Fibroblast of peridontal ligament (primary cell): ENCODE measurements around the gene CDH15.
"Not testable (repeated sequence)": the region's sequence is repeated elsewhere in the genome, so short reads cannot be mapped to it uniquely, and the experiment has no call there.

Experiments
- DNase-seq: peaks from one replicate; pipeline ENCODE4 v3.0.0-alpha.2; 2010; ENCODE audit errors: extremely low read depth

CDH15 gene

DNA sequence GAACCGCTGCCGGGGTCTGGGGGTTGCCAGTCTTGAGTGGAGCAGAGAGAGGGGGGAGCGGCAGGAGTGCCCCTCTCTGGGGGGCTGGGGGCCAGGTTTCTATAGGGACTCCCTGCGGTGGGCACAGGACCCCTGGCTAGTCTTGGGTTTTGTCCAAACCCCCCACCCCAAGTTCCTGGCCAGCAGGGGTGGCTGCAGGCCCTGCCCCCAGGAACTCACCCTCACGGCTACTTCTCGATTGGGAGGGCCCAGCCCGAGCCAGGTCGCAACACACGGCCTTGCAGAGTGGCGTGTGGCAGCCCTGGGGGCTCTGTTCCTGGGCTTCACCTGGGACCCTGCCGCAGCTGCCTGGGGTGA lies 601 bp downstream of the CDH15 start:
- DNase-seq = no peak

DNA sequence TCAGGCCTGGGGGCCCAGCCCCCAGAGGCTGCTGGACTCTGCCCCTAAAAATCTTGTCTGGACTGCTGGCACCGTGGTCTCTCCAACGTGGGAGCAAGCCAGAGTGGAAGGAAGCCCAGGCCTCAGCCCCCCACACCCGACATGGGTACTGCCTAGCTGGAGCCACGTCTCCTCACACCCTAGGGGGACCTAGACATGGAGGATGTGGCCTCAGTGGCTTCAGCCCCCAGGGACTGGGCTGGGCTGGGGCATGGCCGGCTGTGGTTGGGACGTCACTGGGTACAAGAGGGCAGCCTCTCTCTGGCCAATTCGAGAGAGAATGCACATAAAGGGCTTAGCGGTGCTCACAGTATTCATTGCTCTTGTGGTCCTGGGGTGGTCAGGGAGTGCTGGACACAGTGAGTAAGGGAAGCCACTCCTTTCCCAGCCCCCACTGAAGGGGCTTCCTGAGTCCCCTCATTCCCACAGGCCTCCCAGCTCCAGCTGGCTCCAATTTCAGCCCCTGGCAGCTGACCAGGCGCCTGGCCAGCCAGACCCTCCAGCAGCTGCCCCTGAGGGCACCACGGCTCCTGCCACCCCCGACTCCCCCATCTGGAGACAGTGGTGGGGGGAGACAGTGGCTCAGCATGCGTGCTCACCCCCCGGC lies 1.1 kb downstream of the CDH15 start:
- DNase-seq = no peak

DNA sequence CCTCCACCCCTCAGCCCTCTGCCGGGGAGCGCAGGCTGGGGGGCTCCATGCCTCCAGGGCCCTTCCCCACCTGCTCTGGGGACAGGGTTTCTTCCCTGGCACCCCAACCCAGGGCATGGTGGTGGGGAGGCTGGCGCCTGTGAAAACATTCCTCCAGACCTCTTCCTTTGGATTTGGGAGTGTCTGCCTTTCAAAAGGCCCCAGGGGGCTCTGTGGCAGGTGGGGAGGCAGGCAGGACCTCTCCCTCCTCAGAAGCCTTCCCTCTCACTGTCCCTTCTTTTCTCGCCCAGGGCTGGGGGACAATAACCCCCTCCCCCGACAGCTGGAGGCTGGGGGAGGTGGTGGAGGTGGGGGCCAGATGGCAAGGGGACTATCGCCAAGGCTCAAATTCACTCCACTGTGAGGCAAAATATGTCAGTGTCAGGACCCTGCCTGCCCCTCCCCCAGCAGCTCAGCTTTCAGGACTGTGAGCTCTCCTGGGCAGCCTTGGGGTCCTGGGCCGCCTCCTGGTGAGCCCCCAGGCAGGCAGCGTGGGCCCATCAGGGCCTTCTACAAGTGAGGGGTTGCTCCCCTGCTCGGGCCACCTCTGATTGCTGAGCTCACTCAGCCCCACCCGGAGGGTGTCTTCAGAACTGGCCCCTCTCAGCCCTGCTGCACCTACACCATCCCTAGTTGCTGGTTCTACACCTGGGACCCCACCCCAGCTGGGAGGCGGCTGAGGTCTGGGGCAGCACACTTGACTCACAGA lies 1.8 kb downstream of the CDH15 start:
- DNase-seq = no peak

DNA sequence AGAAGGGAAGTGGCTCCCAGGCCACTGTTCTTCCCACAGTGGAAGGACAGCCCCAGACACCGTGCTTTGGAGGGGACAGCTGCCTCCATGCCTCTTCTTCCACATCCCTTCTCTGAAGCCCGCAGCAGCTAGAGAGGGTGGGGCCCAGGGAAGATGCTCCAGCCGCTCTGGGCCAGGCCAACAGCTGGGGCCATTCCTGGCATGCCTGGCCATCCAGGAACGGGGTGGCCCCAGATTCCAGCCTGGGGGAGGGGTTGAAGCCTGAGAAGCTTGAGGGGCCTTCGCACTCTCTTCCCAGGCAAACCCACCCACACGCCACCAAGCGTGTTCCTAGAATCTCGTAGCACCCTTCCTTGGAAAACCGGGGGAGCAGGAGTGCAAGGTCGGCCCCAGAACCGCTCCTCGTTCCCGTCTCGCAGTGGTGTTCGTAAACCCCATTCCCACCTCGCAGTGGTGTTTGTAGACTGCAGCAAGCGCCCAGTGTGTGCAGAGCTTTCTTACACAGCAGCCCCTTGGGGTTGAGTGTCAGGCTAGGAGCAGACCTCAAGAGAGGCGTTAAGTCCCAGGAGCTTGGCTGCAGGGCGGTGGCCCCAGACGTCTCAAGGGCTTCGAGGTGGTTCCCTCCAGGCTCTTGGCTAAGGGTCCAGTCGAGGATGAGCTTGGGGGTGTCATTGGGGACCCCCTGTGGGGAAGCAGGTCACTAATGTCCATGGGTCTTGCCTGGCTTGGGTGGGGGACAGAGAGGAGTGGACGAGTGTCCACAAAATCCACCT lies 2.7 kb downstream of the CDH15 start:
- DNase-seq = no peak

DNA sequence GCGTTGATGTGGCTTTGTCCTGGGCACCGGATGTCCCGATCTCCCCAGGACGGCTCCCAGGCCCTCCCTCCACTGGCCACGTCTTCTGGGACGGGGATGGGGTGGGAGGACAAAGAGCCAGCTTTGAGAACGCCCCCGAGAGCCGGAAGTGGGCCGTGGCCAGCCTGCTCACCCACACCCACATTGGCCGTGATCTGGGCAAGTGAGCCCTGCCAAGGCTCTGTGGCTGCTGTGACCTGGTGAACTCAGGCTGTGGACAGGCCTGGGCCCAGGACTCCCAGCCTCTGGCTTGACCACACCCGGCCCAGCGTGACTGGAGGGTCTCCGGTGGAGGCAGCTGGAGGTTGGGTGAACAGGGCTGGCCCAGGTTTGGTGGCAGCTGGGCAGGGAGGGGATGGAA lies 3.3 kb downstream of the CDH15 start:
- DNase-seq = peak; percentile 31

DNA sequence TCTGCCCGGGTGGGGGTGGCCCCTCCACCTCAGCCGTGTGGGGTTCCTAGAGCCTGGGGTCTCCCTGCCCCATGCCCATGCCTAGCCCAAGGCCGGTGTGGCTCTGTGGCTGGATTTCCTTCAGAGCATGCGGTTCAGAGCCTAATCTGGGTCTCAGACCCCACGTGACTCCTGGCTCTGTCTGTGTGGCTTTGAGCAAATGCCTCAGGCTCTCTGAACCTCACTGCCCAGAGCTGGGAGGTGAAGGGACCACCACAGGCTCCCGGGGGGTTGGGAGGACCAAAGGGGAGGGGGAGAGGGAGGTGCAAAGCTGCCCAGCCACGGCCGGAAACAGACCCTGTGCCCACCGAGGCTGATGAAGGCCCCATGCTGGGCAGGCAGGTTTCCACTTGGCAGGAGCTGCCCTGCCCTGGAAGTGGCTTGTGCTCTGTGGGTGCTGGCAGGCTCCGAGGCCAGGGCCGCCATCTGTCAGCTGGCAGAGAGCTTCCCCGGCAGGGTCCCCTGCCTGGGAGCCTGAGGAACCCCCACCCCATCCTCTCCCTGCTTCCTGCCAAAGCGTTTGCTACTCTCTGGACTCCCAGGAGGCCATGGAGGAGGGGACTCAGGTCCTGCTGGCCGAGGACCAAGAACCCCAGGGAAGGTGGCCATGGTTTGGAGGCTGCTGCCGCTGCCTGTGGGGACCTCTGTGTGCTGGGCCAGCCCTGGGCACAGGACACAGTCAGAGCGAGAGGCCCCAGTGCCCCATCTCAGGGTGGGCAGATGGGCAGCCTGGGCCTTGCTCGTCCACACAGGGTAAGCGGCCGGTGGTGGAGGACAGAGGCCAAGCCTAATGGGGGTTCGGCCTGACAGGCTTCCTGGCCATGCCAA lies 4.0 kb downstream of the CDH15 start:
- no peak for DNase-seq

DNA sequence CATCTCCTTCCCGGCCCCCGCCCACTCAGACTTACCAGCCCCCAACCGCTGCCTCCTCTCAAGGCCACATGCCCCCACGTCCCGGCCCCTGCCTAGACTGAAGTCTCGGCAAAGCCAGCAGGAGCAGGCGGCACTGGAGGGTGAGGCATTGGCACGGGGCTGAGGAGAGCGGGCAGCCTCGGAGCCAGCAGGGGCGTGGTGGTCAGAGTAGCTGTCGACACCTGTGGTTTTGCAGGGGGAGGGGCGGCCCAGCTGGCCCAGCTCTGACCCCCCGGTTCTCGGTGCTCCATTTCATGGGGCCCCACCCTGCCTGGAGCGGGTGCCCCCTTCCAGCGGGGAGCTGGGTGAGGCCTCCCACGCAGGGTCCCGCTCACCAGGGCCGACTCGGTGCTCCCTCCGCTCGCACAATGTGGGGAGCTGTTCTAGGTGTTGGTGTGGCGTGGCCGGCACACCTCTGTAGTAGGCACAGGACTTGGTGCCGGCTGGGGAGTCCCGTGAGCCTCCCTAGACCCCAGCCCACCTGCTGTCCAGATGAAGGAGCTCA lies 4.7 kb downstream of the CDH15 start:
- DNase-seq = no peak

DNA sequence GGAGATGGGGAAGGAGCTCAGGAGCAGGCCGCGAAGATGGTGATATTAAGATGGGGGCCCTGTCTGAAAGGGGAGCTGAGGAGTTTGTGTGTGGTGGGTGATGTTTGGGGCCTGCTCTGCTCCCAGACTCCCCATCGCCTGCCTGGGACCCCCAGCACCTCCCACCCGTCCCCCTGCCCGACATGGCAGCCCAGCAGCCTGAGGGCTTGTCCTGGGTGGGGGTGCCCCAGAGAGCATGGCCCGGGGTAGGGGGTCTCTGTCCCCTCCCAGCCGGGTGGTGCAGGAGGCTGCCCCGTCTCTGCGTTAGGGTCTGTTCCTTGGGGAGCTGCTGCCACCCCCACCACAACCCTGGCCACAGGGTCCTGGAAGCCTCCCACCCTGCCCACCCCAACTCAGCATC lies 5.2 kb downstream of the CDH15 start:
- no peak for DNase-seq

DNA sequence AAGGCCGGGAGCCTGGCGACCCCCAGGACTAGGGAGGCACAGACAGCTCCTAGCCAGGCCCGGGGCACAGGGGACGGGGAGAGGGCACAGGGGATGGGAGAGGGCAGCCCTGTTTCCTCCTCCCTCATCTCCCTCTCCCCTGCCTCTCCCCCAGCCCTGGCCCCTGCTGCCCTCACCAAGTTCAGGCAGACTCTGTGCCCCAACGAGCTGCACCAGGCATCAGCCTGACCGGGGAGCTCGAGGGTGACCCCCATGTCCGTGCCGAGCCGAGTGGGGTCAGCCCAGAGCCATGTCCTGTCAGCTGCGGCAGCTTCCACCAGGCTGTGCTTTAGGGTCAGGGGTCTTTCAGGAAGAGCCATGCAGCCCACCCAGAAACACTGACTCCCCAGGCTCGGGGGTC lies 6.0 kb downstream of the CDH15 start:
- DNase-seq = no peak

DNA sequence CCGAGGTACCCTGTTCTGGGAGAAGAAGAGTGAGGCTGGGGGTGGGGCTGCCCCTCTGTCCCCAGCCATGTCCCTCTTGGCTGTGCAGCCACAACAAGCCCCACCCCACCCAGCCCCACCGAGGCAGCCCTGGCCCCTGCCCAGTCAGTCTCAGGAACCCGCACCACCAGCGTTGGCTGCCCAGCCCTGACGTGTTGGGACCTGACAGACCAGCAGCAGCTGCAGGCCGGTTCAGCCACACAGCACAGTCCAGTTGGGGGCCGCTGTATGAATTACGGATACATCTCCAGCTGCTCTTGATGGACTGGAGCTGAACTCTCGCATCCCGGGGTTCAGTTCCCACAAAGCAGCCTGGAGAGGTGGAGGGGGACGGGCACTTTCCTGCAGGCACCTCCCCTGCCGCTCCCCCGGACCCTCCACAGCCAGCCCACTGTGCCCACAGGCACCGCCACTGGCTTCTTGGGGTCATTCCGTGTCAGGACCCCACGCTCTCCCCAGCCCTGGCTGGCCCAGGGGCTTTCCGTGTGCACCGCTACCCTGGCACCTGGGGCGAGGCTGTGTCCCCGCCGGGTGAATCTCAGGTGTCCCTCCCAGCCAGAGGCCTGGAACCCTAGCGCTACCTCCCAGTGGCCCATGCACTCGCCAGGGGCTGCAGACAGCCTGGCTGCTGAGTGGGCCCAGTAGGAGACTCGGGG lies 7.1 kb downstream of the CDH15 start:
- DNase-seq = no peak

DNA sequence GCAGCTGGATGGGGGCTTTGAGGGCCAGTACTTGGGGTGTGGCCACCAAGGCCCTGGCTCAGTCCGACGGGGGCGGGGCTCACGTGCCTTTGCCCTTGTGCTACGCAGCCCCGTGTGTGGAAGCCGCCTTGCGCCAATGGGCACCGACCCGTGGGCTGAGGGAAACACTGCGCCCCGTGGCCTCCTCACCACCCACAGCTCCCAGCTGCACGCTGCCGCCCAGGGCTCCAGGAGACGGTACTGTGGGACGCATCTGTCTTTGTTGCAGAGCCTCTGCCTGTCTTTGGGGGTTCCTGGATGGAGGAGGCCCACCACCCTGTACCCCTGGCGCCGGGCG lies 7.6 kb downstream of the CDH15 start:
- no peak for DNase-seq

DNA sequence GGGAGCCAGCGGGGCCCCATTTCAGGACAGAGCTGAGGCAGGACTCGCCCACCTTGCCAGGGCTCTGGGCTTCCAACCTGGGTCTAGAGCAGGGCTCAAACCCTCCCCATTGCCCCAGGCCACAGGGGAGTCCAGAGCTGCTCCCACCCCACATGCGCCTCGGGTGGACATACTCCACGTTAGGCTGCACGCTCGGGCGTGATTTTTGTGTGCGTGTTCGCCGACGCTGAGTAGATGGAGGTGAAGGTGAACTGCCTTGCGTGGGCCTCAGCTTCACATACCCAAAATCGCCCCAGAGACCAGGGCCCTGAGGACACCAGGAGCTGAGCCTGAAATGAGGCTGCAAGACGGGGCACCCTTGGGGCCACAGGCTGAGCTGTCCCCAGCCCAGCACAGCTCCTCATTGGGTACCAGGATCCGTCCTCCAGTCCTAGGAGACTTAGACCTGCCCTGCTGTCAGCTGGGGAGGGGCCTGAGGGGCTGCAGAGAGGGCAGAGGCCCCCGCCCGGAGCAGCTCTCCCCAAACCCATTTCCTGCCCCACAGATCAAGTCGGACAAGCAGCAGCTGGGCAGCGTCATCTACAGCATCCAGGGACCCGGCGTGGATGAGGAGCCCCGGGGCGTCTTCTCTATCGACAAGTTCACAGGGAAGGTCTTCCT lies 8.2 kb downstream of the CDH15 start:
- DNase-seq = no peak

DNA sequence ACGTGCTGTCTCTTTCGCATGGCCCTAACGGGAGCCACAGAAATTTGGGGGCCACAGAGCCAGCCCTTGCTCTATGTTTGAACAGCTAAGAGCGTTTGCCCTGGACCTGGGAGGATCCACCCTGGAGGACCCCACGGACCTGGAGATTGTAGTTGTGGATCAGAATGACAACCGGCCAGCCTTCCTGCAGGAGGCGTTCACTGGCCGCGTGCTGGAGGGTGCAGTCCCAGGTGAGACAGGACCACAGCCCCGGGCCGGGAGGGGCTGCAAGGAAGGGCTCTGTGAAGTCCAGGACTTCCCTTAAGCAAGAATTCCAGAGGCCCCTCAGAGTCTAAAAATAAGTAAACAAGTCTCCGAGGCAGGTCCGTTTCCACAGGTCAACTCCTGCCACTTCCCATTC lies 11.9 kb downstream of the CDH15 start:
- DNase-seq = no peak

DNA sequence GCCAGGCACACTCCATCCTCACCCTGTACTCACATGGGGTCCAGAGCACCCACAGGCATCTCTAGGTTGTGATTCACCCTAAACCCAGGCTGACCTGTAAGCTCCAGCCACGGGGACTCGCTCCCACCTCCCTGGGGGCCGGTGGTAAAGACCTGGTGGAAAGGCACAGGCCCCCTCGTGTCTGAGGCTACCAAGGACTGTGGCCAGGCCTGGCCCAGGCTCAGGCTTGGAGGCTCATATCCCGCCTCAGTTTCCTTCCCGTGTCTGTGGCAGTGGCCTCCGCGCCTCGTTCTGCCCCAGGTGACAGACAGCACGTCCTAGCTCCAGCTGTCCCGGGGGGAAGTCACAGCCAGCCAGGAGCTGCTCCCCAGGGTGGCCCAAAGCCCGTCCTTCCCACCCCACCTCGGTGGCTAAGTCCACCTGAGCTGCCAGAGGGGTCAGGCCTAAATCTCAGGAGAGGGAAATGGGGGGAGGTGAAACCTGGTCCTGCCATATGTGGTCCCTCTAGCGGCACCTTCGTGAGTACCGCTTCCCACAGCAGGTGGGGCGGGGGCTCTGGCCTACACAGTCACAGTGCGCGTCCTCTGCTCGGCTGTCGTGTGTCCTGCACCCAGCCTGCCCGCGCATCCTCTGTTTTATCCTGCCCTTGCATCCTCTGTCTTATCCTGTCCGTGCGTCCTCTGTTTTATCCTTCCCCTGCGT lies 12.6 kb downstream of the CDH15 start:
- DNase-seq = no peak

DNA sequence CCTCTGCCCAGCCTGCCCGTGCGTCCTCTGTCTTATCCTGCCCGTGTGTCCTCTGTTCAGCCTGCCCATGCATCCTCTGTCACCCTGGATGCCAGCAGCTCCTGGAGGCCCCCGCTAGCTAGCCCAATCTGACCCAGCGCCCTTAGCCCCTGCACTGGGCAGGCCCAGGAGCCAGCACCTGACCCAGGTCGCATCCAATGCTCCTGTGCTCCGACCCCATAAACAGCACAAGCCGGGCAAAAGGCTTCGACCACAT lies 13.1 kb downstream of the CDH15 start:
- DNase-seq = no peak

DNA sequence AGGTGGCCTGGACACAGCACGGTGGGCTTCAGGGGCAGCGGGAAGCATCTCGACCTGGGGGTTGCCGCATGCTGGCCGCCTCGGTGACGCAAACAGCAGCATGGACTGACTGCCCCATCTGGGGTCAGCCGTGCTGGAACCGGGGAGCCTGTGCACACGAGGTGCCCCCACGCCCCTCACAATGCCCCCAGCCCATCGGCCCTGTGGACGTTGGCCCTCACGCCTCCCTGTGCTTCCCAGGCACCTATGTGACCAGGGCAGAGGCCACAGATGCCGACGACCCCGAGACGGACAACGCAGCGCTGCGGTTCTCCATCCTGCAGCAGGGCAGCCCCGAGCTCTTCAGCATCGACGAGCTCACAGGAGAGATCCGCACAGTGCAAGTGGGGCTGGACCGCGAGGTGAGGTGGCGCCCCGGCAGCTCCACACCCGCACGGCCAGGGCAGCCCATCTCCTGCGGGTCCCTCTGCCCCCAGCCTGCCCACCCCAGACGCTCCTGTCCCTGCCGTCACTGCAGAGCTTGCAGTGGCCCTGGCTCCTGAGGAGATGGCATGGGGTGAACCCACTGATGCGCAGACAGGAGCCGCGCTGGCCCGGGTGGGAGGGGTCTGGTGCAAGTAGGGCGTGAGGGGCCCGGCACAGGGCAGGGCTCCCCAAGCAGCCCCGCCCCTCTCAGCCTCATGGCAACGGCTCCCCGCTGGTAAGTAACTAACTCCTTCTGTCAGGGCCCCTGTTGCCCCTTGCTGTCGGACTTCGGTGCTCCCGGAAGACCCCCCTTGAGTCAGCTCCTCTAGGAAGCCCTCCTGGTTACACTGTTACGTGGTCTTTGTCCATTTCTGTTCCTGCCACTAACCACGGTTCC lies 13.6 kb downstream of the CDH15 start:
- DNase-seq = no peak

DNA sequence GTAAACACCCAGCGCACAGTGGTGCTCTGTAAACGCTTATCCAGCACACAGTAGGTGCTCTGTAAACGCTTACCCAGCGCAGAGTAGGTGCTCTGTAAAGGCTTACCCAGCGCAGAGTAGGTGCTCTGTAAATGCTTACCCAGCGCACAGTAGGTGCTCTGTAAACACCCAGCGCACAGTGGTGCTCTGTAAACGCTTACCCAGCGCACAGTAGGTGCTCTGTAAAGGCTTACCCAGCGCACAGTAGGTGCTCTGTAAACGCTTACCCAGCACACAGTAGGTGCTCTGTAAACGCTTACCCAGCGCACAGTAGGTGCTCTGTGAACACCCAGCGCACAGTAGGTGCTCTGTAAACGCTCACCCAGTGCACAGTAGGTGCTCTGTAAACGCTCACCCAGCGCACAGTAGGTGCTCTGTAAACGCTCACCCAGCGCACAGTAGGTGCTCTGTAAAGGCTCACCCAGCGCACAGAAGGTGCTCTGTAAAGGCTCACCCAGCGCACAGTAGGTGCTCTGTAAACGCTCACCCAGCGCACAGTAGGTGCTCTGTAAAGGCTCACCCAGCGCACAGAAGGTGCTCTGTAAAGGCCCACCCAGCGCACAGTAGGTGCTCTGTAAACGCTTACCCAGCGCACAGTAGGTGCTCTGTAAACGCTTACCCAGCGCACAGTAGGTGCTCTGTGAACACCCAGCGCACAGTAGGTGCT lies 14.5 kb downstream of the CDH15 start:
- not testable (repeated sequence) for DNase-seq

DNA sequence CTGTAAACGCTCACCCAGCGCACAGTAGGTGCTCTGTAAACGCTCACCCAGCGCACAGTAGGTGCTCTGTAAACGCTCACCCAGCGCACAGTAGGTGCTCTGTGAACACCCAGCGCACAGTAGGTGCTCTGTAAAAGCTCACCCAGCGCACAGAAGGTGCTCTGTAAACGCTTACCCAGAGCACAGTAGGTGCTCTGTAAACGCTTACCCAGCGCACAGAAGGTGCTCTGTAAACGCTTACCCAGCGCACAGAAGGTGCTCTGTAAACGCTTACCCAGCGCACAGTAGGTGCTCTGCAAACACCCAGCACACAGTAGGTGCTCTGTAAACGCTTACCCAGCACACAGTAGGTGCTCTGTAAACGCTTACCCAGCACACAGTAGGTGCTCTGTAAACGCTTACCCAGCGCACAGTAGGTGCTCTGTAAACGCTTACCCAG lies 15.1 kb downstream of the CDH15 start:
- not testable (repeated sequence) for DNase-seq
